Stimulated activated CD4-positive, alpha-beta T cell treated with anti-CD3 and anti-CD28 coated beads, TNF-alpha, amount 100 ng/mL, for 4 hours (primary cell): ENCODE data around the gene PDE7B.

Experiments
- DNase-seq, 3 experiments: peaks; one replicate each; pipeline ENCODE4 v3.0.0-alpha.2; 2020; ENCODE audit warnings: low read depth in 3 of 3

Gene PDE7B

GRCh38 chr6:135890876-135891275, 39.4 kb downstream of the PDE7B start:
- DNase-seq, result no peak

- DNase-seq, result no peak
These were observed 40.2 kb downstream of the PDE7B start for GRCh38 chr6:135891710-135892109.

GRCh38 chr6:135895231-135895911, 43.9 kb downstream of the PDE7B start:
- no peak for DNase-seq

GRCh38 chr6:135897087-135897486, 45.6 kb downstream of the PDE7B start:
- DNase-seq, result no peak

- DNase-seq, result no peak
These were observed 50.4 kb downstream of the PDE7B start for GRCh38 chr6:135901774-135902524.

- DNase-seq, result no peak
These were observed 51.3 kb downstream of the PDE7B start for GRCh38 chr6:135902756-135903331.

GRCh38 chr6:135904666-135905065, 53.2 kb downstream of the PDE7B start:
- DNase-seq, result no peak

GRCh38 chr6:135905604-135906300, 54.3 kb downstream of the PDE7B start:
- no peak for DNase-seq

- no peak for DNase-seq
These were observed 55.0 kb downstream of the PDE7B start for GRCh38 chr6:135906542-135906941.

- no peak for DNase-seq
These were observed 55.5 kb downstream of the PDE7B start for GRCh38 chr6:135906972-135907465.

- peak in 1 of 3 experiments; percentile 36 for DNase-seq
These were observed 58.4 kb downstream of the PDE7B start for GRCh38 chr6:135909737-135910387.

GRCh38 chr6:135910790-135911618, 59.5 kb downstream of the PDE7B start:
- no peak for DNase-seq

- DNase-seq, result no peak
These were observed 62.3 kb downstream of the PDE7B start for GRCh38 chr6:135913785-135914184.

- DNase-seq, result no peak
These were observed 67.5 kb downstream of the PDE7B start for GRCh38 chr6:135919026-135919425.

GRCh38 chr6:135920689-135921088, 69.2 kb downstream of the PDE7B start:
- DNase-seq, result no peak

GRCh38 chr6:135921188-135921587, 69.7 kb downstream of the PDE7B start:
- DNase-seq, result no peak

GRCh38 chr6:135922174-135922573, 70.7 kb downstream of the PDE7B start:
- DNase-seq, result no peak

- no peak for DNase-seq
These were observed 71.2 kb downstream of the PDE7B start for GRCh38 chr6:135922746-135923145.

- no peak for DNase-seq
These were observed 81.2 kb downstream of the PDE7B start for GRCh38 chr6:135932651-135933050.

- no peak for DNase-seq
These were observed 84.6 kb downstream of the PDE7B start for GRCh38 chr6:135935941-135936601.
